Peyer's patch (tissue), 4 donors: ENCODE data around the gene TYMP. TPM values are rescaled to one million over a fixed set of nuclear protein-coding genes. Genes with fewer than 3 reads are reported as not detected.
"Not testable (repeated sequence)": the region's sequence is repeated elsewhere in the genome, so short reads cannot be mapped to it uniquely, and the experiment has no call there.

Experiments used
- DNase-seq, 3 donors: peaks; one replicate each; pipeline ENCODE4 v3.0.0-alpha.2; 2017 to 2019
- H3K27ac ChIP-seq, 4 donors: fragments of 200-600 bp; sonication (generic); one replicate each; pipeline ENCODE4 v1.5.1; 2016 to 2019
- H3K27me3 ChIP-seq, 2 donors: fragments of 200-600 bp; sonication (generic); one replicate each; pipeline ENCODE4 v1.5.1; 2019
- H3K36me3 ChIP-seq, 3 donors: fragments of 200-600 bp; sonication (generic); one replicate each; pipeline ENCODE4 v1.5.1; 2016 to 2019
- H3K4me1 ChIP-seq, 4 donors: fragments of 200-600 bp; sonication (generic); one replicate each; pipeline ENCODE4 v1.5.1; 2016 to 2019
- H3K4me3 ChIP-seq, 4 donors: fragments of 200-600 bp; sonication (generic); 1 replicate in 3 of 4; 2 replicates in 1 of 4; pipeline ENCODE4 v1.5.1; 2016 to 2019; ENCODE audit warnings: mild to moderate bottlenecking in 1 of 4
- H3K9me3 ChIP-seq, 4 donors: fragments of 200-600 bp; sonication (generic); one replicate each; pipeline ENCODE4 v1.5.1; 2016 to 2019; ENCODE audit warnings: mild to moderate bottlenecking in 1 of 4
- POLR2A ChIP-seq, 2 donors: fragments of 450-650 bp; IDR thresholded peaks; one replicate each; pipeline ENCODE4 v1.5.1; 2017; ENCODE audit warnings: antibody characterized with exemption in 2 of 2, mild to moderate bottlenecking in 2 of 2, moderate library complexity in 2 of 2
- total RNA-seq, 4 donors: library from RNA; depleted of rRNA; stranded (reverse); fragments of >200 nt; gene quantifications; one replicate each; pipeline ENCODE4 v1.1.0, GENCODE V29; 2016
- TF ChIP-seq, protein P1 (sequence below), 6 experiments: fragments of 450-650 bp in 4 of 6; fragments of 200-600 bp in 2 of 6; sonication (generic) in 1 of 6; IDR thresholded peaks; one replicate each; pipeline ENCODE4 v1.5.1; 2017 to 2019; ENCODE audit warnings: antibody characterized with exemption in 6 of 6, mild to moderate bottlenecking in 3 of 6, moderate library complexity in 1 of 6

Gene TYMP
- total RNA-seq, 4 donors from 2014 or later, result 53.5 to 93.9 (median 88.3) TPM

DNA sequence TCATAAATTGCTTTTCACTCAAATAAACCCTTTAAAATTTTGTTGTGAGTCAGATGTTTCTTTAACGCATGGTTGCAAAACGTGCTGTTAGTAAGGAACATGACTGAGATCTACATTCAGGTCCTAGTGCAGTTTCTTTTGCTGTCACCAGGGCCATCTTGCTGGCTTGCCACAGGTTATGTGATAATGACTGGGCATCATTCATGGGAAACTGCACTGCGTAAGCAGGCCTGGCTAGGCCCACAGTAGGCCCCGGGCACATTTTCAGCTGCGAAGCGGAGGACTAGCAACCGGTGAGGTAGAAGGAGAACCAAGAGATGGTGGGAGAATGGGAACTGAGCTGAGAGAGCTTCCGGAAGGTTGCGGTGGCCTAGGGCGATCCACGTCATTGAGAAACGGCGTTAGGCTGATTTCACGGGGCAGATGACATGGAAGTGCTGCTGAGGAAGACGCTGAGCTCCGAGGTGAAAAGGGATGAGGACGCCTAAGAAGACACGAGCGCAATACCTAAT lies 12.7 kb upstream of the TYMP start:
- DNase-seq, result no peak
- H3K4me1 ChIP-seq, result peaks cover 10 to 42% (median 16%) of the 10 kb centered on the region in 4 donors
- no peaks in the 10 kb centered on the region for H3K9me3 ChIP-seq

DNA sequence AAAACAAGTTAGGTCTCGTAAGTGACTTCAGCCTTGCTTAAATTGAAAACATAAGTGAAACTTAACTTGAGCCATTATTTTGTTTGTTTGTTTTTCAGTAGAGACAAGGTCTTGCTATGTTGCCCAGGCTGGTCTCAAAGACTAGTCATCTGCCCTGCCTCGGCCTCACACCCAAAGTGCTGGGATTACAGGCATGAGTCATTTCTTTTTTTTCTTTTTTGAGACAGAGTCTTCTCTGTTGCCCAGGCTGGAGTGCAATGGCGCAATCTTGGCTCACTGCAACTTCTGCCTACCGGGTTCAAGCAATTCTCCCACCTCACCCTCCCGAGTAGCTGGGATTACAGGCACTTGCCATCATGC lies 11.8 kb upstream of the TYMP start:
- not testable (repeated sequence) for H3K4me3 ChIP-seq, H3K27me3 ChIP-seq, H3K9me3 ChIP-seq, H3K36me3 ChIP-seq
- H3K4me1 ChIP-seq, result peaks cover 10 to 37% (median 16%) of the 10 kb centered on the region in 4 donors
- DNase-seq, result peak in 1 of 3 donors; percentile 71
- peak overlapping the region; percentile 73 to 93 (median 91) for H3K27ac ChIP-seq

More for the DNA sequence above, 12.7 kb upstream of the TYMP start:
- peak overlapping the region; percentile 13 to 93 (median 81) for H3K27ac ChIP-seq
- TF ChIP-seq, protein P1, sequence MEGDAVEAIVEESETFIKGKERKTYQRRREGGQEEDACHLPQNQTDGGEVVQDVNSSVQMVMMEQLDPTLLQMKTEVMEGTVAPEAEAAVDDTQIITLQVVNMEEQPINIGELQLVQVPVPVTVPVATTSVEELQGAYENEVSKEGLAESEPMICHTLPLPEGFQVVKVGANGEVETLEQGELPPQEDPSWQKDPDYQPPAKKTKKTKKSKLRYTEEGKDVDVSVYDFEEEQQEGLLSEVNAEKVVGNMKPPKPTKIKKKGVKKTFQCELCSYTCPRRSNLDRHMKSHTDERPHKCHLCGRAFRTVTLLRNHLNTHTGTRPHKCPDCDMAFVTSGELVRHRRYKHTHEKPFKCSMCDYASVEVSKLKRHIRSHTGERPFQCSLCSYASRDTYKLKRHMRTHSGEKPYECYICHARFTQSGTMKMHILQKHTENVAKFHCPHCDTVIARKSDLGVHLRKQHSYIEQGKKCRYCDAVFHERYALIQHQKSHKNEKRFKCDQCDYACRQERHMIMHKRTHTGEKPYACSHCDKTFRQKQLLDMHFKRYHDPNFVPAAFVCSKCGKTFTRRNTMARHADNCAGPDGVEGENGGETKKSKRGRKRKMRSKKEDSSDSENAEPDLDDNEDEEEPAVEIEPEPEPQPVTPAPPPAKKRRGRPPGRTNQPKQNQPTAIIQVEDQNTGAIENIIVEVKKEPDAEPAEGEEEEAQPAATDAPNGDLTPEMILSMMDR (IDR thresholded peaks at IDR 0.05), result peak in 1 of 6 experiments; percentile 13
- TF ChIP-seq POLR2A (IDR thresholded peaks at IDR 0.05), result no peak
- peaks cover 0 to 5% of the 10 kb centered on the region in 2 donors for H3K27me3 ChIP-seq
- no peak overlapping the region for H3K4me3 ChIP-seq
- no peaks in the 10 kb centered on the region for H3K36me3 ChIP-seq

DNA sequence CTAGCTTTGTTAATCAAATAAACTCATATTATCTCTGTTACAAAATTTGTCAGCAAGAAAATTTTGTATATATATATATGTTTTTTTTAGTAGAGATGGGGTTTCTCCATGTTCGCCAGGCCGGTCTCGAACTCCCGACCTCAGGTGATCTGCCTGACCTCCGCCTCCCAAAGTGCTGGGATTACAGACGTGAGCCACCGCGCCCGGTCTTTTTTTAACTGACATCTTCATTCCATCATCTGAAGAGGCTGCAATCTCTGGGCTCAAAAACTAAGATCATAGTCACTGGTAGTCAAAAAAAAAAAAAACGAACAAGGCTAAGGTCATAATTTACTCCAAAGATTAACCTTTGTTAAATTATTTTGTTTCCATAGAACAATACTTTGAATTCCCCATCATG lies 10.6 kb upstream of the TYMP start:
- Histone ChIP-seq H3K4me1 (peaks cover 10 to 37% (median 16%) of the 10 kb centered on the region in 4 donors), H3K9me3 (no peaks in the 10 kb centered on the region), H3K36me3 (no peaks in the 10 kb centered on the region), H3K4me3 (no peak overlapping the region), H3K27me3 (no peaks in the 10 kb centered on the region), H3K27ac (peak overlapping the region in 3 of 4 donors; percentile 89 to 93 (median 93))
- no peak for DNase-seq
- no peak for TF ChIP-seq POLR2A (IDR thresholded peaks at IDR 0.05)

DNA sequence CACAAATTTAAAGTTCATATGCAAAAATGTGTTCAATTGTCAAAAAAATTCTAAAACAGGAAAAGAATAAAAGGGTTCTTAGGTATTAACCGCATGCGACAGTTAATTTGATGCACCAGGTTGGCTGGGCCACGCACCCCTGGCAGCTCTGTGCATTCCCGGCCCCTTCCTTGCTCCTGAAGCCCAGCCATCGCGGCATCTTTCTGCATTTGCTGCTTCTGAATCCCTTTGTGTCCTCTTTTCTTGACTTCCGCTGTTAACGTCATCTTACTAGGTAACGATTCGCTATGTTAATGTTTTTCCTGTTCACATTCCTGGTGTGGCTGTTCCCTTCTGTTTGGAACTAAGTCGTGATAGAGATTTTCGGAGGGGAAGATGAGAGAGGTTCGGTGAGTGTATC lies 8.0 kb upstream of the TYMP start:
- peak overlapping the region; percentile 89 to 93 (median 92) for H3K27ac ChIP-seq
- no peaks in the 10 kb centered on the region for H3K27me3 ChIP-seq
- no peak overlapping the region for H3K4me3 ChIP-seq
- no peak for DNase-seq
- H3K36me3 ChIP-seq, result no peaks in the 10 kb centered on the region
- peaks cover 4 to 26% (median 13%) of the 10 kb centered on the region in 4 donors for H3K4me1 ChIP-seq
- TF ChIP-seq, protein P1 (IDR thresholded peaks at IDR 0.05), result no peak
- no peak for TF ChIP-seq POLR2A (IDR thresholded peaks at IDR 0.05)
- H3K9me3 ChIP-seq, result no peaks in the 10 kb centered on the region

DNA sequence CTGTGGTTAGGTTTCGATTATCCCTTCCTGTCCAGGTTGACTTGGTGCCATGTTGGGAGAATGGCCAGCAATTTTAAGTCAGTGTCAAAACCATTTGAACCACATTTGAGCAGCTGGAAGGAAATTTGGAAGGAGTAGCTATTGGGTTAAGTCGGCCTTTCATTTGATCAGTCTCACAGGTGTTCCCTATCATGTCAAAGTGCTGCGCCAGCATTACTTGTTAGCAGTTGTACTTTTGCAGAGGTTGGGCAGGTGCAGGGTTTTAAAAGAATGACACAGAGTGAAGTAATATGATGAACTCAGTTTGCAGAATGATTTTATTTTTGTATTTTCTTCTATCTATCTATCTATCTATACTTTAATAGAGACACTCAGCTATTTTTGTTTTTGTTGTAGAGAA lies 6.4 kb upstream of the TYMP start:
- TF ChIP-seq, protein P1 (IDR thresholded peaks at IDR 0.05), result no peak
- no peak for TF ChIP-seq POLR2A (IDR thresholded peaks at IDR 0.05)
- Histone ChIP-seq H3K4me1 (peaks cover under 1 to 30% (median 14%) of the 10 kb centered on the region in 4 donors), H3K9me3 (no peaks in the 10 kb centered on the region), H3K27me3 (no peaks in the 10 kb centered on the region), H3K27ac (no peak overlapping the region), H3K4me3 (no peak overlapping the region), H3K36me3 (no peaks in the 10 kb centered on the region)
- no peak for DNase-seq

DNA sequence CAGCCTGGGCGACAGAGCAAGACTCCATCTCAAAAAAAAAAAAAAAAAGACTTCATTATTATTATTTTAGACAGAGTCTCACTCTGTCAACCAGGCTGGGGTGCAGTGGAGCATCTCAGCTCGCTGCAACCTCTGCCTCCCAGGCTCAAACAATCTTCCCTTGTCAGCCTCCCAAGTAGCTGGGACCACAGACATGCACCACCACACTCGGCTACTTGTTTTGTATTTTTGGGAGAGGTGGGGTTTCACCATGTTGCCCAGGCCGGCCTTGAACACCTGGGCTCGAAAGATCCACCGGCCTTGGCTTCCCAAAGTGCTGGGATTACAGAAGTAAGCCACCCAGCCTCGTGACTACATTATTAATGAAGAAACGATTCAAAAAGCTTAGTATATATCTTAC lies 5.3 kb upstream of the TYMP start:
- no peaks in the 10 kb centered on the region for H3K9me3 ChIP-seq
- peaks cover 0 to 29% (median 13%) of the 10 kb centered on the region in 4 donors for H3K4me1 ChIP-seq
- H3K4me3 ChIP-seq, result no peak overlapping the region
- TF ChIP-seq POLR2A (IDR thresholded peaks at IDR 0.05), result no peak
- TF ChIP-seq, protein P1 (IDR thresholded peaks at IDR 0.05), result no peak
- no peaks in the 10 kb centered on the region for H3K36me3 ChIP-seq
- DNase-seq, result no peak
- H3K27ac ChIP-seq, result peak overlapping the region in 1 of 4 donors; percentile 100
- no peaks in the 10 kb centered on the region for H3K27me3 ChIP-seq

DNA sequence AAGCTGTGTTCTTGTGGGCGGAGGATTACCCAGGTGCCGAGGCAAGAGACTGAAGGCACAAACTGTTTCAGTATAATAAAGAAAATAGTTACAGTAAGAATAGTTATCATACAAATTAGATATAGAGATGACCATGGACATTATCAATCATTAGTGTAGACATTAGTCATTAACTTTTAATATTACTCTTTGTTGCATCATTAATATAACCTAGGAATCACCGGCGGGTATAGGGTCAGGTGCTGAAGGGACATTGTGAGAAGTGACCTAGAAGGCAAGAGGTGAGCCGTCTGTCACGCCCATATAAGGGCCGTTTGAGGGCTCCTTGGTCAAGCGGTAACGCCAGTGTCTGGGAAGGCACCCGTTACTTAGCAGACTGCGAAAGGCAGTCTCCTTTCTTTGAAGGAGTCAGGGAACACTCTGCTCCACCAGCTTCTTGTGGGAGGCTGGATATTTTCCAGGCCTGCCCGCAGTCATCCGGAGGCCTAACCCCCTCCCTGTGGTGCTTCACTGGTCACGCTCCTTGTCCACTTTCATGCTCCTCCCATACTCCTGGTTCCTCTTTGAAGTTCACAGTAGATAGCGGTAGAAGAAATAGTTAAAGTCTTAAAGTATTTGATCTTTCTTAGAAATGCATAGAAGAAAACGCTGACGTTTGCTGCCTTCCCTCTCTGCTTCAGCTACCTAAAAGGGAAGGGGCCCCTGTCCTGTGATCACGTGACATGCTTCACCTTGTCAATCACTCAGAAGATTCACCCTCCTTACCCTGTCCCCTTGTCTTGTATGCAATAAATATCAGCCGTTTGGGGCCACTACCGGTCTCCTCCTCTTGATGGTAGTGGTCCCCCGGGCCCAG lies 4.3 kb upstream of the TYMP start:
- peak in 1 of 3 donors; percentile 71 for DNase-seq
- peaks cover 0 to 29% (median 13%) of the 10 kb centered on the region in 4 donors for H3K4me1 ChIP-seq
- H3K4me3 ChIP-seq, H3K36me3 ChIP-seq, H3K27me3 ChIP-seq, H3K9me3 ChIP-seq: not testable (repeated sequence)
- peak overlapping the region; percentile 32 to 100 (median 52) for H3K27ac ChIP-seq
